Measurements from ENCODE around the gene FRRS1. TPM values are rescaled to one million over a fixed set of nuclear protein-coding genes. Genes with fewer than 3 reads are reported as not detected.

The FRRS1 gene
- total RNA-seq, 4 donors from 2014 or later = 25.4 to 34.4 (median 30.5) TPM

GRCh38 chr1:99681583-99681982 is 84.9 kb downstream of the FRRS1 start:
- Histone ChIP-seq H3K4me3 (no peak overlapping the region), H3K4me1 (peaks cover 27% of the 10 kb centered on the region), H3K27ac (no peak overlapping the region), H3K36me3 (peaks cover 27% of the 10 kb centered on the region), H3K27me3 (no peaks in the 10 kb centered on the region), H3K9me3 (no peaks in the 10 kb centered on the region)
- DNase-seq (ENCODE audit: low spot score in 2 of 2) = no peak
- TF ChIP-seq POLR2AphosphoS5 (IDR thresholded peaks at IDR 0.05) (no peak), EP300 (IDR thresholded peaks at IDR 0.05) (no peak), CTCF (IDR thresholded peaks at IDR 0.05) (no peak), POLR2A (IDR thresholded peaks at IDR 0.05) (no peak)
- 43% methylated on average over 3 of the region's 3 CpGs for WGBS

- H3K4me1 ChIP-seq = peaks cover 24% of the 10 kb centered on the region
- DNase-seq (ENCODE audit: low spot score in 2 of 2) = no peak
- no peak for TF ChIP-seq POLR2A (IDR thresholded peaks at IDR 0.05)
- TF ChIP-seq EP300 (IDR thresholded peaks at IDR 0.05) = no peak
- no peak for TF ChIP-seq CTCF (IDR thresholded peaks at IDR 0.05)
- TF ChIP-seq POLR2AphosphoS5 (IDR thresholded peaks at IDR 0.05) = no peak
- no peak overlapping the region for H3K4me3 ChIP-seq
- WGBS = 94% methylated on average over 1 of the region's 1 CpG
- H3K36me3 ChIP-seq = peaks cover 27% of the 10 kb centered on the region
- H3K27ac ChIP-seq = no peak overlapping the region
- no peaks in the 10 kb centered on the region for H3K27me3 ChIP-seq
- H3K9me3 ChIP-seq = no peaks in the 10 kb centered on the region
These were observed 86.2 kb downstream of the FRRS1 start for GRCh38 chr1:99680270-99680669.

- H3K4me3 ChIP-seq = no peak overlapping the region
- DNase-seq (ENCODE audit: low spot score in 2 of 2) = no peak
- peaks cover 38% of the 10 kb centered on the region for H3K4me1 ChIP-seq
- H3K27ac ChIP-seq = no peak overlapping the region
- no peaks in the 10 kb centered on the region for H3K9me3 ChIP-seq
- H3K27me3 ChIP-seq = no peaks in the 10 kb centered on the region
- WGBS = 97% methylated on average over 2 of the region's 2 CpGs
- peaks cover 32% of the 10 kb centered on the region for H3K36me3 ChIP-seq
- no peak for TF ChIP-seq CTCF (IDR thresholded peaks at IDR 0.05)
- no peak for TF ChIP-seq POLR2A (IDR thresholded peaks at IDR 0.05)
- TF ChIP-seq POLR2AphosphoS5 (IDR thresholded peaks at IDR 0.05) = no peak
- no peak for TF ChIP-seq EP300 (IDR thresholded peaks at IDR 0.05)
These were observed 89.0 kb downstream of the FRRS1 start for GRCh38 chr1:99677416-99677815.

GRCh38 chr1:99676876-99677275 is 89.6 kb downstream of the FRRS1 start:
- H3K27ac ChIP-seq = no peak overlapping the region
- no peak for DNase-seq (ENCODE audit: low spot score in 2 of 2)
- H3K4me3 ChIP-seq = no peak overlapping the region
- peaks cover 33% of the 10 kb centered on the region for H3K36me3 ChIP-seq
- TF ChIP-seq POLR2A (IDR thresholded peaks at IDR 0.05) = no peak
- TF ChIP-seq EP300 (IDR thresholded peaks at IDR 0.05) = no peak
- TF ChIP-seq CTCF (IDR thresholded peaks at IDR 0.05) = no peak
- TF ChIP-seq POLR2AphosphoS5 (IDR thresholded peaks at IDR 0.05) = no peak
- peaks cover 43% of the 10 kb centered on the region for H3K4me1 ChIP-seq
- H3K9me3 ChIP-seq = no peaks in the 10 kb centered on the region
- no peaks in the 10 kb centered on the region for H3K27me3 ChIP-seq

- H3K4me3 ChIP-seq = no peak overlapping the region
- TF ChIP-seq POLR2A (IDR thresholded peaks at IDR 0.05) = no peak
- no peak for TF ChIP-seq CTCF (IDR thresholded peaks at IDR 0.05)
- no peak for TF ChIP-seq POLR2AphosphoS5 (IDR thresholded peaks at IDR 0.05)
- no peak for TF ChIP-seq EP300 (IDR thresholded peaks at IDR 0.05)
- H3K27me3 ChIP-seq = no peaks in the 10 kb centered on the region
- H3K36me3 ChIP-seq = peaks cover 39% of the 10 kb centered on the region
- WGBS = 94% methylated on average over 1 of the region's 1 CpG
- H3K4me1 ChIP-seq = peaks cover 40% of the 10 kb centered on the region
- H3K9me3 ChIP-seq = no peaks in the 10 kb centered on the region
- no peak overlapping the region for H3K27ac ChIP-seq
- DNase-seq (ENCODE audit: low spot score in 2 of 2) = no peak
These were observed 90.4 kb downstream of the FRRS1 start for GRCh38 chr1:99675994-99676393.

Data from suprapubic skin (tissue), 4 donors.